WTC11 (cell line): ENCODE measurements around the gene TMEM60.

Source experiments
- CREB1 ChIP-seq: sonication (generic); formaldehyde crosslinking; IDR thresholded peaks from 2 replicates; pipeline ENCODE4 v1.8.0; 2023; ENCODE audit warnings: mild to moderate bottlenecking, missing genetic modification reagents
- GABPB1 ChIP-seq: sonication (generic); formaldehyde crosslinking; IDR thresholded peaks from 2 replicates; pipeline ENCODE4 v1.8.1; 2023; ENCODE audit warnings: mild to moderate bottlenecking, missing genetic modification reagents
- MYBL2 ChIP-seq: sonication (generic); formaldehyde crosslinking; IDR thresholded peaks from 2 replicates; pipeline ENCODE4 v1.8.1; 2023; ENCODE audit warnings: mild to moderate bottlenecking, moderate library complexity, missing genetic modification reagents
- ZNF121 ChIP-seq: sonication (generic); formaldehyde crosslinking; IDR thresholded peaks from 2 replicates; pipeline ENCODE4 v1.8.0; 2023; ENCODE audit warnings: missing genetic modification reagents
- ZNF138 ChIP-seq: sonication (generic); formaldehyde crosslinking; conservative IDR thresholded peaks from 2 replicates; pipeline ENCODE4 v1.8.1; 2022; ENCODE audit warnings: mild to moderate bottlenecking, moderate library complexity, missing genetic modification reagents
- TF ChIP-seq, protein P1 (sequence below): fragments of 200-600 bp; IDR thresholded peaks from 2 replicates; pipeline ENCODE4 v1.8.0; 2022; ENCODE audit warnings: antibody characterized with exemption
- TF ChIP-seq, protein P2 (sequence below): fragments of 250-450 bp; sonication (Bioruptor Pico); IDR thresholded peaks from 2 replicates; pipeline ENCODE4 v1.9.0; 2021; ENCODE audit warnings: mild to moderate bottlenecking
- TF ChIP-seq, protein P3 (sequence below): sonication (generic); formaldehyde crosslinking; IDR thresholded peaks from 2 replicates; pipeline ENCODE4 v1.8.1; 2022; ENCODE audit warnings: missing genetic modification reagents, borderline replicate concordance
- TF ChIP-seq, protein P4 (sequence below): sonication (generic); formaldehyde crosslinking; IDR thresholded peaks from 2 replicates; pipeline ENCODE4 v1.8.1; 2022; ENCODE audit warnings: mild to moderate bottlenecking, moderate library complexity, missing genetic modification reagents

DNA sequence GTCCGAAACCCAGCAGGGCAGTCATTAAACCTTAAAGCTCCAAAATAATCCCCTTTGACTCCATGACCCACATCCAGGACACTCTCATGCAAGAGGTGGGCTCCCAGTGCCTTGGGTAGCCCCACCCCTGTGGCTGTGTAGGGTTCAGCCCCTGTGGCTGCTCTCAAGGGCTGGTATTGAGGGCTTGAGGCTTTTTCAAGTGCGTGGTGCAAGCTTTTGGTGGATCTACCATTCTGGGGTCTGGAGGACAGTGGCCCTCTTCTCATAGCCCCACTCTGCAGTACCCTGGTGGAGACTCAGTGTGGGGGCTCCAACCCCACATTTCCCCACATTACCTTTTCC is 51.4 kb downstream of the TMEM60 start:
- TF ChIP-seq, protein P1, sequence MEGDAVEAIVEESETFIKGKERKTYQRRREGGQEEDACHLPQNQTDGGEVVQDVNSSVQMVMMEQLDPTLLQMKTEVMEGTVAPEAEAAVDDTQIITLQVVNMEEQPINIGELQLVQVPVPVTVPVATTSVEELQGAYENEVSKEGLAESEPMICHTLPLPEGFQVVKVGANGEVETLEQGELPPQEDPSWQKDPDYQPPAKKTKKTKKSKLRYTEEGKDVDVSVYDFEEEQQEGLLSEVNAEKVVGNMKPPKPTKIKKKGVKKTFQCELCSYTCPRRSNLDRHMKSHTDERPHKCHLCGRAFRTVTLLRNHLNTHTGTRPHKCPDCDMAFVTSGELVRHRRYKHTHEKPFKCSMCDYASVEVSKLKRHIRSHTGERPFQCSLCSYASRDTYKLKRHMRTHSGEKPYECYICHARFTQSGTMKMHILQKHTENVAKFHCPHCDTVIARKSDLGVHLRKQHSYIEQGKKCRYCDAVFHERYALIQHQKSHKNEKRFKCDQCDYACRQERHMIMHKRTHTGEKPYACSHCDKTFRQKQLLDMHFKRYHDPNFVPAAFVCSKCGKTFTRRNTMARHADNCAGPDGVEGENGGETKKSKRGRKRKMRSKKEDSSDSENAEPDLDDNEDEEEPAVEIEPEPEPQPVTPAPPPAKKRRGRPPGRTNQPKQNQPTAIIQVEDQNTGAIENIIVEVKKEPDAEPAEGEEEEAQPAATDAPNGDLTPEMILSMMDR, result no peak
- TF ChIP-seq GABPB1 (CRISPR knock-in tag) (no peak), MYBL2 (no peak), CREB1 (CRISPR knock-in tag) (no peak), ZNF121 (no peak), ZNF138 (CRISPR knock-in tag) (no peak)
- TF ChIP-seq, protein P2, sequence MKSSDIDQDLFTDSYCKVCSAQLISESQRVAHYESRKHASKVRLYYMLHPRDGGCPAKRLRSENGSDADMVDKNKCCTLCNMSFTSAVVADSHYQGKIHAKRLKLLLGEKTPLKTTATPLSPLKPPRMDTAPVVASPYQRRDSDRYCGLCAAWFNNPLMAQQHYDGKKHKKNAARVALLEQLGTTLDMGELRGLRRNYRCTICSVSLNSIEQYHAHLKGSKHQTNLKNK (CRISPR knock-in tag), result no peak
- TF ChIP-seq, protein P3, sequence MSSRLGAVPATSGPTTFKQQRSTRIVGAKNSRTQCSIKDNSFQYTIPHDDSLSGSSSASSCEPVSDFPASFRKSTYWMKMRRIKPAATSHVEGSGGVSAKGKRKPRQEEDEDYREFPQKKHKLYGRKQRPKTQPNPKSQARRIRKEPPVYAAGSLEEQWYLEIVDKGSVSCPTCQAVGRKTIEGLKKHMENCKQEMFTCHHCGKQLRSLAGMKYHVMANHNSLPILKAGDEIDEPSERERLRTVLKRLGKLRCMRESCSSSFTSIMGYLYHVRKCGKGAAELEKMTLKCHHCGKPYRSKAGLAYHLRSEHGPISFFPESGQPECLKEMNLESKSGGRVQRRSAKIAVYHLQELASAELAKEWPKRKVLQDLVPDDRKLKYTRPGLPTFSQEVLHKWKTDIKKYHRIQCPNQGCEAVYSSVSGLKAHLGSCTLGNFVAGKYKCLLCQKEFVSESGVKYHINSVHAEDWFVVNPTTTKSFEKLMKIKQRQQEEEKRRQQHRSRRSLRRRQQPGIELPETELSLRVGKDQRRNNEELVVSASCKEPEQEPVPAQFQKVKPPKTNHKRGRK (CRISPR knock-in tag), result no peak
- TF ChIP-seq, protein P4, sequence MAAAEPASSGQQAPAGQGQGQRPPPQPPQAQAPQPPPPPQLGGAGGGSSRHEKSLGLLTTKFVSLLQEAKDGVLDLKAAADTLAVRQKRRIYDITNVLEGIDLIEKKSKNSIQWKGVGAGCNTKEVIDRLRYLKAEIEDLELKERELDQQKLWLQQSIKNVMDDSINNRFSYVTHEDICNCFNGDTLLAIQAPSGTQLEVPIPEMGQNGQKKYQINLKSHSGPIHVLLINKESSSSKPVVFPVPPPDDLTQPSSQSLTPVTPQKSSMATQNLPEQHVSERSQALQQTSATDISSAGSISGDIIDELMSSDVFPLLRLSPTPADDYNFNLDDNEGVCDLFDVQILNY (CRISPR knock-in tag), result no peak
